ENCODE results near the gene CLCN7.

Gene CLCN7

GRCh38 chr16:1427473-1428461 is 47.1 kb downstream of the CLCN7 start:
- no peak for DNase-seq

DNA sequence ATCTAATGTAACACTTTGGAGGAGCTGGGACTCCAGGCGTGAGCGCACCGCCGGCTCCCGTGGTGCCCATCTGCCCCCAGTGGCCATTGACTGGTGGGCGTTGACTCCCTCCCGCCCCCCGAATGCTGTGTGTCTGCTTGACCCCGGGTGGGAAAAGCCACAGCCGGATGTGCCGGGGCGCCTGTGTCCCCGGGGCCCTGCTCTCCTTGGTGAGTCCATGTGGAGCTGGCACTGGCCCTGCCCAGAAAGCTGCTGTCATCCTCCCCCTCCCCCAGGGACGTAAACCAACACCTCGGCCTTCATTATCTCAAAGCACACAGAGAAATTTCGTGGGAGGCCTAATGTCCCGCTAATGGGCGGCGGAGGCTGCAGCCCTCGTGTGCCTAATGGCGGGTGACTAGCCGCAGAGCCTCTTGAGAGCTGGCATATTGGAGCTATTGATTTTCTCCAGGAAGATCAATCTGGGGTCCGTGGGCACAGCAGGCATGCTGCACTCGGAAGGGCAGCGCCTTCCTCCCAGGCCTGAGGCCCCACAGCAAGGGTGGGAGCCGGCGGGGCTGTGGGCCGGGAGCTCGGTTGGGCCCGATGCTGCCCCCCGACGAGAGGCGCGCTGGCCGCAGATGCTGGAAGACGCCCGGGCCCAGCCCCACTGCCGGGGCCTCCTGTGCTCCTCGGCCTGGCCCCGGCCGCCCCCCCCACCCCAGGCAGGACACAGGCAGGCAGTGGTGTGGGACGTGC is 47.9 kb downstream of the CLCN7 start:
- DNase-seq = no peak

DNA sequence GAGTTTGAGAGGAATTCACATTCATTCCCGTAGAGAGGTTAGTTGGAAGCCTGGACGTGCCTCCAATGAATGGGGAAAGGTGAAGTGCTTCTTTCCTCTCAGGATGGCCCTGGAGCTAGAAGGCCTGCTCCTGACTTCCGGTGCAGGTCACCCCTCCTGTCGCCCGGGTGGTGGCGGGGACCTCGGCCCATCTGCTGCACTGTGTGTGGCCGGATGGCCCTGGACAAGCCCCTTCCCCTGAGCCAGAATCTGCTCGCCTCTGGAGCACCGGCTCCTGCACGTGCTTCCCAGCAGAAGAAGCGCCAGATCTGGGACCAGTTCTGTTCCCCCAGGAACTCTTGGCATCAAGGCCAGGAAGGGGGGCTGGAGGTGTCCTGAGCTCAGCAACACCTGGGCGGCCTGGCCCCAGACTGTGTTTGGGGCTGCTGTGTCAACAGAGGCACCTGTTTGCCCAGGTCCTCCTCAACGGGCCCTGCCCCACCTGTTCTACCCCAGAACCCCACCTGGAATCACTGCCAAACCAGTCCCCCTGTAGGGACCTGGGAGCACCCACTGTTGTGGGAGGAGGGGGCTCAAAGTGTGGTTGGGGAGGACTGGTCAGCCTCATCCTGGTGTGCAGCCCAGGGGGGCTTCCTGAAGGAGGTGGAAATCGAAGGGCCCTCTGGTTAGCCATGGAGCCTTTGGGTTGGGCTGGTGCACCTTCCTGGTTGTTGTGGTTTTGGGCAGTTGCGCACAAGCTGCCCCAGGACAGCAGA is 49.0 kb downstream of the CLCN7 start:
- DNase-seq = no peak

GRCh38 chr16:1424028-1424427 is 50.8 kb downstream of the CLCN7 start:
- DNase-seq = no peak

DNA sequence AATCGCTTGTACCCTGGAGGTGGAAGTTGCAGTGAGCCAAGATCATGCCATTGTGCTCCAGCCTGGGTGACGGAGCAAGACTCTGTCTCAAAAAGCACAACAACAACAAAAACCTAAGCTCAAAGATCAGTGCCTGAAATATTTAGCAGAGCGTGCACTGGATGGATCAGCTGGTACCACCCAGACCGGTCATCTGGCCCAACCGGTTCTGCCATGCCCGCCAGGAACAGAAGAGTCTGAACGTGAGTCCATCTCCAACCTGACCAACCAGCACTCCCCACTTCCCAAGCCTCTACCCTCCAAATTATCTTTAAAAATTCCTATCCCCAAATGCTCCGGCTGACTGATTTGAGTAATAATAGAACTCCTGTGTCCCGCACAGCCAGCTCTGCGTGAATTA is 52.8 kb downstream of the CLCN7 start:
- DNase-seq = no peak

GRCh38 chr16:1420111-1420539 is 54.7 kb downstream of the CLCN7 start:
- DNase-seq = peak; percentile 10

DNA sequence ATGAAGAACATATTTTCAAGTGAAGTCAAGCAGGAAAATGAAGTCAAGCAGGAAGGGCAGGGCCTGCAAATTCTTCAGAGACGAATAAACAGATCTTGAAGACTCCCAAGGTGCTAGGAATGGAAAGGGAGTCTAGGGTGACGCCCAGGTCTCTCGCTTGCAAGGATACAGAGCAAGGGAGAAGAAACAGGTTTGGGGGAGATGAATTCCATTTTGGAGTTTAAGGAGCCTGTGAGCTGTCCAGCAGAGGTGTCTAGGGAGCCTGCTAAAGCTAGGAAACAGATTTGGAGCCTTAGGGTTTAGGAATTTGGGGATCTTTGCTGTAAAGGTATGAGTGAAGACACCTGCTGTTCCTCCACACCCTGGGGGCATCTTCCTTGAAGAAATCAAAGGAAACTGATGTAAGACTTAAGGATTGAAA is 58.3 kb downstream of the CLCN7 start:
- no peak for DNase-seq

DNA sequence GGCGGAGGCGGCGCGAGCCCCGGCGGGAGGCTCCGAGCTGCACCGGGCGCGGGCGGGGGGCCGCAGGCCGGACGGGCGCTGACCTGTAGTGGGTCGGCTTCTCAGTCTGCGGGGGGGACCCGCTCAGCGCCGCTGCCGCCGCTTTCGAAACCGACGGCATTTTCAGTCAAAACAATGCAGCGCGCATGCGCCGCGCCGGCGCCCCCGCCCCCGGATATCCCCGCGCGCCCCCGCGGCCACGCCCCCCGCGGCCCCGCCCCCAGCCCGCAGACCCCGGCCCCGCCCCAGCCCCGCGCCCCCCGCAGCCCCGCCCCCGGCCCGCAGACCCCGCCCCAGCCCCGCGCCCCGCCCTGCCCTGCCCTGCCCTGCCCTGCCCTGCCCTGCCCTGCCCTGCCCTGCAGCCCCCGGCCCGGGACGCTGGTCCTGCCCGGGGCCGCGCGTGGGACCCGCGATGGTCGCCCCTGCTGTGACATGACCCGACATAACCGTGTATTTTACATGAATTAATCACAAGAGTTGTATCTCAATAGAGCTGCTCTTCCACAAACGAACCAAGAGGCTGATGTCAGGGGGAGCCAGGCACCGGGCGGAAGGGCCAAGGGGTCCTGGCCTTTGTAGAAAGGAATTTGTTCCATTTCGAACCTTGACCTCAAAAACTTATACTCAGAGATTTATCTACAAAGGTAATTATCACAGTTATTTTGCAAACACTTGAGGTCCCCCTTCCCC is 60.1 kb downstream of the CLCN7 start, which contains the start of gene UNKL:
Gene UNKL (minus strand): TSS at position 173 of the 729 bp plus-strand sequence. CDS start 13 bp downstream, at position 160.
- DNase-seq = peak; percentile 85

GRCh38 chr16:1413684-1414531 is 60.9 kb downstream of the CLCN7 start:
- DNase-seq = peak; percentile 77

- no peak for DNase-seq
Observed at GRCh38 chr16:1412847-1413246, 62.0 kb downstream of the CLCN7 start.

DNA sequence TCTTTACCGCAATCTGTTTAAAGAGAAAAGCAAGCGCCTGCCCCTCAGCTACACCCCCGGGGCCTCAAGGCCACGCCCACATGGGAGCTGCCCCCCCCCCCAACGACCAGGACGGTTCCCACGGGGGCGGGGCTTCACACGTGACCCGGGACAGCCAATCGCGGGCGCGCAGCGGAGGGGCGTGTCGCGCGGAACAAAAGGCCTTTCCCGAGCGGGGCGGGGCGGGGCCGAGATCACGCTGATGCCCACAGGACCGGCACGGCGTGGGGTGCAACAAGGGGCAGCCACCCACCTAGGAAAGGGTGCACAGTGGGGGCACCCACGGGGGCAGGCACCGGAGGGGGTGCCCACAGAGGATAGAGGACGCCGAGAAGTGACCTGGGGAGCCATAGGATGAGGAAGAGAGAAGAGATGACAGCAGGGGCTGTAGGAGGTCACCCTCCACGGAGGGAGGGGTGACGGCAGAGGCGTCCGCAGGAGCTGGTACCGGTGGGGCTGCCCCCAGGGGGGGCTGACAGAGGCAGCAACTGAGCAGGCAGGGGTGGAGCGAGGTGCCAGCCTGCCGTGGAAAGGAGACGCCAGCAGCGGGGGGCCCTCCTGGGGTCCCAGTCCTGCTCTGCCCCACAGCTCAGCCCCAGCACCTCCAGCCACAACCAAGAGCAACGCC is 66.5 kb downstream of the CLCN7 start:
- peak; percentile 95 for DNase-seq

- DNase-seq = no peak
Observed at GRCh38 chr16:1407753-1408152, 67.1 kb downstream of the CLCN7 start.

DNA sequence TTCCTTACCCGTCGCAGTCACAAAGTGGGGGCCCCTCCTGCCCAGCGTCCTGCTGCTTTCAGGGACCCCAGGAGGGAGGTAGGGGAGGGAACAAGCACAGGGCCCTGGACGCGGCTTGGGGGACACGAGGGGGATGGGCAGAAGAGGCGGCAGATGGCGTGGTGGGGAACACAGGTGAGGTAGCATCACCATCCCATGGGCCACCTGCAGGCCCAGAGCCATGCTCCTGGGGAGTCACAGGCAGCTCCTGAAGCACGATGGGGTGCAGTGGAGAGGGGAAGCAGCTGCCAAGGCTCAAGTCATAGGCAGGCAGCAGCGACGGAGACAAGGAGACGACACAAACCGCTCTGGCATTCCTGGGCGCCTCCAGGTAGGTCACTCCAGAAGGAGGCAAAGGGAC is 71.1 kb downstream of the CLCN7 start:
- DNase-seq = no peak

- no peak for DNase-seq
Observed at GRCh38 chr16:1403036-1403435, 71.8 kb downstream of the CLCN7 start.

DNA sequence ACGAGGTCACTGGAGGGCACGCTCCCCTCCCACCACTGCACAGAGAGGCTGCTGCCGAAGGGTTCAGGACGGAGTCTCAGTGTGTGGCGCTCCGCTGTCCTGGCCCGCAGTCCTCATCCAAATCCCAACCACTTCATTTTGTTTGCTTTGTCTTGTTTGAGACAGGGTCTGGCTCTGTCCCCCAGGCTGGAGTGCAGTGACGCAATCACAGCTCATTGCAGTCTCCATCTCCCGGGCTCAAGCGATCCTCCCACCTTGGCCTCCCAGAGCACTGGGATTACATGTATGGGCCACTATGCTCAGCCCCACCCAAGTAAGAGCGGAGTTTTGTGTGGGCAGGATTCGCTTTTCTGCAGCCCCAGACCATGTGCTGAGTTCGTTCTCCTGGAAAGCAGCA is 73.1 kb downstream of the CLCN7 start:
- no peak for DNase-seq

GRCh38 chr16:1401061-1401757 is 73.6 kb downstream of the CLCN7 start:
- no peak for DNase-seq

DNA sequence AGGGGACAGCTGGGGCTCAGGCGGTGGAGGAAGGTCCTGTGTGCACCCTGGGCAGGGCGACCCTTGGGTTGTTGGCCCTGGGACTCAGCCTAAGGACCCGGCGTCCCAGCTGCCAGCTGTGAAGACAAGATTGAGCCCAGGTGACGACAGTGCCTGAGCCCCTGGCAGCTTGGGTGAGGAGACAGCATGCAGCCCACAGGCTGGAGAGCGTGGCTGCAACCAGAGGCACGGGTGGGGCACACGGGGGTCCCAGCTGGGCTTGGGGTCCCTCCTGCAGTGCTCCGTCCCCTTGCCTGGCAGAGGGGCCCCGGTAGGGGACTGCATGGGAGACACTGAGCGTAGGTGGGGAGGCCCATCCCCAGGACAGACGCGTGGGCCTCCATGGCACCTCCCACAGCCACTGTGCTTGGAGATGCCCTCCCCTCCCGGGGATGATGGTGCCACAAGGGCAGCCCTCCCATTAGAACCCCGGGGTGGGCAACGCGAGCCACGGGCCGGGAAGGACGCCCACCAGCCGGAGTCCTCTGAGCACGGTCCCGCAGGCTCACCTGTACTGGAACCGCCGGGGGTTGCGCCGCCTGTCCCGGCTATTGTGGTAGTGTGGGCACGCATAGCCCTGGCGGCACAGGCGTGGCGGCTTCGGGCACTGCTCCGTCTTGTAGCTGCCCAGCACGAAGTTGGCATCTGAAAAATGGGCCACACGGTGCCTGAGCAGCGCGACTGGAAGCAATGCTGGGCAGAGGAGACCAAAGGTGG is 75.8 kb downstream of the CLCN7 start:
- no peak for DNase-seq

DNA sequence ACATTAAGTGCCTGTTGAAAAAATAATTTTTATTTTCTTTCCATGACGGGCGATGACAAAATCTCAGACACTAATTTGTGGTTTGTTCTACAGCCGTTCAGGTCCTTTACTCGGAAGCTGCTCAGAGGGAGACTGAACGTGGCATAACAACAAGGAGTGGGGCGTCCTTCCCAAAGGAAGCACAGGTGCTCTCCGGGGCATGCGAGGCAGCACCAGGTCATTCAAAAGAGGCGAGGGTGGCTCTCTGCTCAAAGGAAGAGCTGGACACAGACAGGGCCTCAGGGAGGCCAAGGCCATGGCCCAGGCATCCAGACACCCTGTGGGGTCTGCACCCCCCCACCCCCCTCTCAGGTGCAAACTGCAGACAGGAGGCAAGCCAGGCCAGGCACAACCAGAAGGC is 76.5 kb downstream of the CLCN7 start:
- no peak for DNase-seq

GRCh38 chr16:1397779-1398178 is 77.0 kb downstream of the CLCN7 start:
- no peak for DNase-seq
